Activated T-cell treated with anti-CD3 and anti-CD28 coated beads for 24 hours (primary cell): ENCODE results near the gene IFNA16.
"Not testable (repeated sequence)": the region's sequence is repeated elsewhere in the genome, so short reads cannot be mapped to it uniquely, and the experiment has no call there.

Experiments
- DNase-seq: peaks from one replicate; pipeline ENCODE4 v3.0.0-alpha.2; 2020; ENCODE audit warnings: low read depth

IFNA16 gene

DNA sequence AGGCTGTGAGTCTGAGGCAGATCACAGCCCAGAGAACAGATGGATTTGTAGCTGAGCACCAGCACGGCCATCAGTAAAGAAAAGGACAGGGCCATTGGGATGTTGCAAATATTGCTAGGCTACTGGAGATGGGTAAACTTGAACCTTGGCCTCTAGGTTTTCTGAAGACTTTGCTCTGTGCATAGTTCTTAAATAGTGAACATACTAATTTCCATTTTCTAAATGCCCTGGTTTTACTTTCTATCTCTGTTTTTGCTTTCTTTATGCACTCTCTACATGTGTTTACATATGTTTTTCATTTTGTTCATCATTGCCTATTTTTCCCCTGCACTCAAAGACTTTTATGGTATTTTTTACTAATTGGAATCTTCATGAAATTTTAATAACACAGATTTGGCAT lies at the start of gene IFNA16:
TSS of gene IFNA16 (minus strand) at position 101 of the 400 bp plus-strand sequence. CDS start at position 95, 6 bp downstream.
- DNase-seq, result not testable (repeated sequence)

DNA sequence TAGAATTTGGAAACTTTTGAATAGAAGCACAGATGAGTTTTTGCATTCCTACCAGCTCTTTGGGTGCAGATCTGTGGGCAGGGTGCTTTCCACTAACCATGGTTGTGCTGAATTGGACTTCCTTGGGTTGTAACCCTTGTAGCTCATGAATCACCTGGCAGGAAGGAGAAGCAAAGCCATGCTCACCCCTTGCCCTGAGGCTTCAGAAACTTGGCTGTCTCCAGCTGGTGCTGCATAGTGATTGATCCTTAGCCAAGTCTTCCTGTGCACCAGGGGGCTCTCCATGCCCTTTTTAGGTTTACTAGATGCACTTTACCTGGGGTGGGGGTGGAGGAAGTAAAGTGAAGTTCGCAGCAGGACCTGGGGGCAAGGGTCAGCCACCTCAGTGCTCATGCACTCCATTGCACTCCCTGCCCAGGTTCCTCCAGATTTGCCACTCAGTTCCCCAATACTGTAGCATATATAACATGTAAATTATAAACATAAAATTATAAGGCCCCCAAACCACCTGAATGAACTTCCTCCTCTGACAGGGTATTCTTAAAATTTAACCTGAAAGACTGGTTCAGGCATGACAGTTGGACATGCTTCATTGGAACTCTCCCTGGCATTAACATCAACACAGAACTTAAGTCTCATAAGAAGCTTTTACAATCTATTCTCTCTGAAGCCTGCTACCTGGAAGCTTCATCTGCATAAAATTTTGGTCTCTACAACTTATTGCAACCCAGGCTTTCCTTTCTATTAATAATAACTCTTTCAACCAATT lies 48.5 kb upstream of the IFNA16 start:
- no peak for DNase-seq

DNA sequence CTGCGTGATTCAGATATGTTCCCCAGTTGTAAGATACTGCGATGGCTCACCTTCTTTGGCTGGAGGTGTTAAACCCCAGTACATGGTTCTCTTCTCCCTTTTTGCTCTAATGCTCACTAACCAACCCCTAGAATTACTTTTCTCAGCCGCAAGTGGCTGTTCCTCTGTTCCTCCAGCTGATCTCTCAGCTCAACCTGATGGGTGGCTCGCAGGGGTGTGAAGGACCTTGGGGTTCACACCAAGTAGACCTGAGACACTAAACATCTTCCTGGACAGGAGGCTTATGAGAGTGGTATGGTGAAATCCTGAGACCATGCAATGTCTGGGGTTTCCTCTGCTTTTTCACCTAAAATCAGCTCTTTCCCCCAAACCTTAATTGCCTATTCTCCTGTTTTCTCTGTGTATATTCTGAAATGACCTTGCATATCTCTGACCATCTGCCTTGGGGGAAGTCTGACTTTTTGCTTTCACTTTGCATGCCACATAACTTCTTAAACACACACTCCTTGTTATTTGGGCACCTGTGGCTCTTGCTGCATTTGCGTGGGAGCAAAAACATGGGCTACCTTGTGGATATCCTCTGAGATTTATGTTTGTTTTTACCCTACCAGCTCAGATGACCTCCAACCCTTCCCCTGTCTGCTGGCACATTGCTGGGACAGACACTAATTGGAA lies 38.6 kb upstream of the IFNA16 start:
- no peak for DNase-seq

DNA sequence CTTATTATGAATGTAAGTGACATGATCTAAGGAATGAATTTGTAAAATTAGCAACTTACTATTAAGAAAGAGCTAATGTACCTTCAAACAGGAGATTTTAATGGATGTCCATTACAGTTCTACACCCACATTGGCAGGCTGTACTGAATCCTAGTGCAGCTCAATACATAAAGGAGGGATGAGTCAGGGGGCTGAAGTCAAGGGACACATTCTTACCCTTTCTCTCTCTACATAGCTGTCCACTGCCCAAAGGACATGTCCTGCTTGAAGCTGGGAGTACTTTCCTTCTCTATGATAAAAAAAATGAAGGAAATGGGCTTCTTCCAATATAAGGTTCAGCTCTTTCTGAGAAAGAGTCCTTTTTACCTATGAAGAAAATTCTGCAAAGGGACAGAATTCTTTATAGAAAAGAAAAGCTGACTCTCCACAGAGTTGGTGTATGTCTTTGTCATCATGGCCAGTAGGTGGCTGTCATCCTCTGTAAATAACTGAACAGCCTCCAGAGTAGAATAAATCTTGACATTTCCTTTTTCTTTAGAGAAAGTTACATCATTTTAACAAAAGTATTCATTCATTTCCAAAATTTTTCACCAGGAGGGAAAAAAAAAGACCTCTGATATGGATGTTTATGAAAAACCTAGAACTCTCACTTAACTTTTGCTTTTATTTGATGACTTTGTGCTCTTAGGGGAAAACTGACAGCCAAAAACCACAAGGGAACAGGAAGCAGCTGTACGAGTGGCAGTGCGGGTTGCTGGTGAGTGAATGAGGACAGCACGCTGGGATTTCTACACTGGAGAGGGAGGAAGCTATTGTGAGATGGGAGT lies 35.8 kb upstream of the IFNA16 start:
- DNase-seq, result no peak

DNA sequence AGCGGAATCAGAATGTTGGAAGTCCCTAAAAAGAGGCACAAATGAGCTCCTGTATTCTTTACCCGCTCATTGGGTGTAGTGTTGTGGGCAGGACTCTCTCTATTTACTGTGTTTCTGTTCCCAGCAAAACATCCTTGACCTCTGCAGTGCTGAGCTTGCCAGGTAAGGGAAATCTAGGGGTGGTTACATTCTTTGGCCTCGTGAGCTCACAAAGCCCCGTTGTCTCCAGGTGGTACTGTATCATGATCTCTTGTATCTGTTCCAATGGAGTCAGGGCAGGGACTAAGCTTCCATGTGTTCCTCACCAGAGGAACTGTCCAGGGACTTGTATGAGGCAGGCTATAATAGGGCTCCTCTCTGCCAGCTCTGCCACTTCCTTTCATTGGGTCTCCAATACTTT lies 34.5 kb upstream of the IFNA16 start:
- DNase-seq, result no peak

DNA sequence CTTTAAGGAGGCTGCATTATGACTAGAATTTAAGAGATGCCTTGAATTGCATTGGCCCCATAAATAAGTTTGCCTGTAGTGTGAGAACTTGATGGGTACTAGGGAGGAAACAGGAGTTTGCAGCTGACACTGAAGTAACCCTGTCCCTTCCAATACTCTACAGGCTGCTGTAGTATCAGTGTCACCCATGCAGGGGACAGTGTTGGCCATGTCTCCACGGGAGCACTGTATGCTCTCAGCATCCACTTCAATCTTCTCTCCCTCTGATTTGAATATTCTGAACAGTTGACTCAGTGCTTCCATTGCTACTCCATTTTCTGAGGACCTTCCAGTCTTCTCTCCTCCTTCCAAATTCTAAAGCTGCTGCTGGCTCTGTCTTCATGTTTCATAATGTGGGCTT lies 34.1 kb upstream of the IFNA16 start:
- DNase-seq, result no peak

DNA sequence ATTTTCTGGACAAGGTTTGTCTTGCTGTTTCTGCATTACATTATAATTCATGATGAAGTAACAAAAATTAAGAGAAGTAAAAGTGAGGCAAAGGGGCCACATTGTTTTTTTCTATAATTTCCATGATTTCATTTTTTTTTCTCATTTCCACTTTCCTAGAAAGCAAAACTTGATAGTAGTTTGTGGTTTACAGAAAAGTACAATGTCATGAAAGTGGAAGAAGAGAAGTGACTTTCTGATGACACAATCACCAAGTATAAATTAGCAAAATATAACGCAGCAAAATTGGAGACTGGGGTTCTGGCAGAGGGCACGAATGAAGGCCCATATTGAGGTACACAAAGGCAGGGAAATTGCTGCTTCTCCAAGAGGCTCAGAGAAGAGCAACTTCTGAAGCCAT lies 27.7 kb upstream of the IFNA16 start:
- no peak for DNase-seq

DNA sequence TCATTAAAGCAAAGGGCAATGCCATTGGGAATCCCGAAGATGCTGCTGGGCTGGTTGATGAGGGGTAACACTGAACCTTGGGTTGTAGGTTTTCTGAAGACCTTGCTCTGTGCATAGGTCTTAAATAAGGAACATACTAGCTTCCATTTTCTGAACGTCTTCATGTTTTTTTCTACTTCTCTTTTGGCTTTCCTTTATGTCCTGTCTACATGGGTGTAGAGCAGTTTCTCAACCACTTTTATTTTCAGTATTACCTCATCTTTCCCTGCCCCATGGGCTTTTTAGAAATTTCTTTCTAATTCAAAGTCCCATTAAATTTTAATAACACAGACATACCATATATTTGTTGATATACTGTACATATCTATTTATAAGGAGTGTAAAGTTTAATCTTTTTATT lies 22.8 kb upstream of the IFNA16 start, which contains the start of gene IFNA14:
TSS of gene IFNA14 (minus strand) at position 95 of the 400 bp plus-strand sequence. CDS start at position 25, 70 bp downstream.
- no peak for DNase-seq

DNA sequence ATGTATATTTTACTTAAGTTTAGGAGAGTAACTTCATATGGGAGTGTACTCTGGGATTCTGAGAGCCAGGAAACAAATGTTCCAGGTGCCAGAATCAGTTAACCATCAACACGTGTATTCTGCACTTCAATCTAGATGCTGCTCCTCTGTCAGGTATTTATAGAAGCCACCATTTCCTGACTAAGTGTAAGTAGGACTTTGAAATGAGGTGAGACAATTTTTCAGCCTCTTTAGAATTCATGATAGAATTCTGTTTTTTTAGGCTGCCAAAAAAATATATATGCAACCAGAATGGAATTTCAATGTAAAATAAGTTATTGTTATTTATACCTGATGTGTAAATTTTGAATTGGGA lies 19.2 kb upstream of the IFNA16 start:
- DNase-seq, result not testable (repeated sequence)

DNA sequence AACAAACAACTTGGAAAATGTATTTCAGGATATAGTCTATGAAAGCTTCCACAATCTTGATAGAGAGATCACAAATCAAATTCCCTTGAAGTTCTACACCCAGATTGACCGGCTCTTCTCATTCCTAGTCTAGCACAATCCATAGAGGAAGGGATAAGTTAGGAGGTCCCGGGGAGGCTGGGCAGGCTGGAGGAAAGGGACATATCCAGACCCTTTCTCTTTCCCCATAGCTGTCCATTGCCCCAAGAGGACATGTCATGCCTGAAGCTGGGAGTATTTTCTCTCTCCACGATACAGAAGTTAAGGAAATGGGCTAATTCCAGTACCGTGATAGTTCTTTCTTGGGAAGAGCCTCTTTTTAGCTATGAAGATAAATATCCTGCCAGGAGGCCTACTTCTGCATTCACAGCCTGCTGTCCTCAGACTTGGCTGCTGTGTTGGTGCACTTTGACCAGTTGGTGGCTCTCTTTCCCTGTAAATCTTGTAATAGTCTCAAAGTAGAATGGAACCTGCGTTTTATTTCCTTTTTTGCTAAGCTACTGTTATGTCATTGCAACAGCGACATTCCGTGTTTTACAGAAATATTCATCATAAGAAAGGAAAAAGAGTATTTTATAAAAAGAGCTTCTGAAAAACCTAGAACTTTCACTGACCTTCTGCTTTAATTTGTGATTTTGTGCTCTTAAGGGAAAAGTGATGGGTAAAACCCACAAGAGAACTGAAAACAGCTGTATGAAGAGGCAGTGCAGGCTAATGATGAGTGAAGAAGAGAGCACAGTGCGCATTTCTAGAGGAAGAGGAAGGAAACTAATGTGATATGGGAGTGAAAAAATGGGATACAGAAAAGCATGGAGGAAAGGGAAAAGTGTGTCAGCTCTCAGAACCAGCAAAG lies 18.6 kb upstream of the IFNA16 start:
- DNase-seq, result not testable (repeated sequence)

DNA sequence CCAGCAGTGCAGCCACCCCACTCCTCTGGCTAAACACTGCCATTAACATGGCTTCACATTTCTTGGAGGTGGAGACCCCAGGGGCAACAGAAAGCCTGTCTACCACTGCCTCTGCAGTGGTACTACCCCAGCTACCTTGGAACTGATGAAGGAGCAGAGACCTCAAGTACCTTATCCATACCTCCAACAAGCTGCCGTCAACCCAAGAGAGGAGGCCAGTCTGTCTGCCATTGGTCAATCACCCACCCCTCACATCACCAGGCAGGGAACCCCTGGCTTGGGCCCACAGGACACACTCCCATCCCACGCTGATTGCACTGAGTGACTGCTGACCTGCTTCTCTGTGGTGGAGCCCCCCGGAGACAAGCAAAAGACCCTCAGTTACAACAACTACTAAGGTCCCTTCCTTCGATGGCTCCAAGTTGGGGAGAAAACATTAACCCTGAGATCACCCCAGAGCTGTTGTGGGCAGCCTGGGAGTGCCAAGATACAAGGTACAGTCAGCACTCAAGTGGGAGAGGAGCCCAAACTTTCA lies 17.1 kb upstream of the IFNA16 start:
- DNase-seq, result no peak

DNA sequence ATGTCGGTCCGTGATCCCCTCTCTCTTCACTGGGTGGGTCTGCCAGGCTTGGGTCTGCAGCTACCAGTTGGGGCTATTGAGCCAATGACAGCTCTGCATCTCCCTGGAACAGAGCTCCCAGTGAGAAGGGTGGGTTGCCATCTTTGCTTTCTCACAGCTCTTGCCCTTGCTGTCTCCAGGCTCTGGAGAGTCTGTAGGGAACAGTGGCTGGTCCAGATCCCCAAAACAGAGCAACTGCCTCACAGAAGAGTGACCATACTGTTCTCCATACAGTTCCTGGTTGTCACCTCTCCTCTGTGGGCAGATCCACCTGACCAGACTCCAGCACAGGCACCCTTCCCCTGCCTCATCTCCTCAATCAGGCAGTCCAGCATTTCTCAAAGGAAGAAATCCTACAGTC lies 16.1 kb upstream of the IFNA16 start:
- no peak for DNase-seq

DNA sequence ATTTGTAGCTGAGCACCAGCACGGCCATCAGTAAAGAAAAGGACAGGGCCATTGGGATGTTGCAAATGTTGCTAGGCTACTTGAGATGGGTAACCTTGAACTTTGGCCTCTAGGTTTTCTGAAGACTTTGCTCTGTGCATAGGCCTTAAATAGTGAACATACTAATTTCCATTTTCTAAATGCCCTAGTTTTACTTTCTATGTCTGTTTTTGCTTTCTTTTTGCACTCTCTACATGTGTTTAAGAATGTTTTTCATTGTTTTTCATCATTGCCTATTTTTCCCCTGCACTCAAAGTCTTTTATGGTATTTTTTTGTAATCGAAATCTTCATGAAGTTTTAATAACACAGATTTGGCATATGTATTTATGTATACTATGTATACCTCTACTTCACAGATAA lies 11.0 kb upstream of the IFNA16 start, which contains the start of gene IFNA17:
TSS of gene IFNA17 (minus strand) at position 101 of the 400 bp plus-strand sequence. CDS start at position 52, 49 bp downstream.
- DNase-seq, result no peak

DNA sequence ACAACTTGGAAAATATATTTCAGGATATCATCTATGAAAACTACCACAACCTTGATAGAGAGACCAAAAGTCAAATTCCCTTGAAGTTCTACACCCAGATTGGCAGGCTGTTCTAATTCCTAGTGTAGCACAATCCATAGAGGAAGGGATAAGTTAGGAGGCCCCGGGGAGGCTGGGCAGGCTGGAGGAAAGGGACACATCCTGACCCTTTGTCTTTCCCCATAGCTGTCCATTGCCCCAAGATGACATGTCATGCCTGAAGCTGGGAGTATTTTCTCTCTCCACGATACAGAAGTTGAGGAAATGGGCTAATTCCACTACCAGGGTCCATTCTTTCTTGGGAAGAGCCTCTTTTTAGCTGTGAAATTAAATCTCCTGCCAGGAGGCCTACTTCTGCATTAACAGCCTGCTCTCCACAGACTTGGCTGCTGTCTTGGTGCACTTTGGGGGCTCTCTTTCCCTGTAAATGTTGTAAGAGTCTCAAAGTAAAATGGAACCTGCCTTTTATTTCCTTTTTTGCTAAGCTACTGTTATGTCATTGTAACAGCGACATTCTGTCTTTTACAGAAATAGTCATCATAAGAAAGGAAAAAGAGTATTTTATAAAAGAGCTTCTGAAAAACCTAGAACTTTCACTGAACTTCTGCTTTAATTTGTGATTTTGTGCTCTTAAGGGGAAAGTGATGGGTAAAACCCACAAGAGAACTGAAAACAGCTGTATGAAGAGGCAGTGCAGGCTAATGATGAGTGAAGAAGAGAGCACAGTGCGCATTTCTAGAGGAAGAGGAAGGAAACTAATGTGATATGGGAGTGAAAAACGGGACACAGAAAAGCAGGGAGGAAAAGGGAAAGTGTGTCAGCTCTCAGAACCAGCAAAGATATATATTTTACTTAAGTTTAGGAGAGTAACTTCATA lies 3.4 kb downstream of the IFNA16 start:
- DNase-seq, result not testable (repeated sequence)

DNA sequence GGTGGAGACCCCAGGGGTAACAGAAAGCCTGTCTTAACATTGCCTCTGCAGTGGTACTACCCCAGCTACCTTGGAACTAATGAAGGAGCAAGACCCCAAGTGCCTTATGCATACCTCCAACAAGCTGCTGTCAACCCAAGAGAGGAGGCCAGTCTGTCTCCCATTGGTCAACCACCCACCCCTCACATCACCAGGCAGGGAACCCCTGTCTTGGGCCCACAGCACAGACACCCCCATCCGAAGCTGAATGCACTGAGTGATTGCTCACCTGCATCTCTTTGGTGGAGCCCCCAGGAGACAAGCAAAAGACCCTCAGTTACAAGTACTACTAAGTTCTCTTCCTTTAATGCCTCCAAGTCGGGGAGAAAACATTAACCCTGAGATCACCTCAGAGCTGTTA lies 5.0 kb downstream of the IFNA16 start:
- not testable (repeated sequence) for DNase-seq

DNA sequence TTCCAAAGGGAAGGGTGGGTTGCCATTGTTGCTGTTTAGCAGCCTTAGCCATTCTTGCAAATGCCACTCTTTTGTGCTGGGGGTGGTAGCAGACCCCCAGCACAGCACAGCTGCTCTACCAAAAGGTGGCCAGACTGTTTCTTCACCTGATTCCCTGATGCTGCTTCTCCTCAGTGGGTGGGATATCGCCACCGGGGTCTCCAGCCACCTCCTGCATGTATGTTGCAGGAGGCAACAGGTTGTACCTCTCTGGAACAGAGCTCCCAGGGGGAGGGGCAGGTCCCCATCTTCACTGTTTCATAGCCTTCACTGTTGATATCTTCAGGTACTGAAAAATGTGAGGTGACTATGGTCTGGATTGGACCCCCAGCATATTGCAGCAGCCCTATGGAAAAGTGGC lies 6.3 kb downstream of the IFNA16 start:
- not testable (repeated sequence) for DNase-seq

DNA sequence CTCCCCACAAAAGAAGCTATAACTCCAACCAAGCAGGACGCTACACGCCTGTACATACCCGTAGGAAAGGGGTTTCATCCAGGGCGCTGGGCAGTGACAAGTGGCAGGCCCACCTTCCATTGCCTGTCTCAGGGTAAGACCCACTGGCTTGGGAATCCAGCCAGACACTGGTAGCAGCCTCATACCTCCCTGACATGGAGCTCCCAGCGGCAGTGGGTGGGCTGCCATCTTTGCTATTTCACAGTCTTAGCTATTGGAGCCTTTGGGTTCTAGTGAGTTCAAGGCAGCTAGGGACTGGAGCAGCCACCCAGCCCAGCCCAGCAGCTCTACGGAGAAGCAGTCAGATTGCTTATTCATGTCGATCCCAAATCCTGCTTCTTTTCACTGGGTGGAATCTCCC lies 6.8 kb downstream of the IFNA16 start:
- no peak for DNase-seq

DNA sequence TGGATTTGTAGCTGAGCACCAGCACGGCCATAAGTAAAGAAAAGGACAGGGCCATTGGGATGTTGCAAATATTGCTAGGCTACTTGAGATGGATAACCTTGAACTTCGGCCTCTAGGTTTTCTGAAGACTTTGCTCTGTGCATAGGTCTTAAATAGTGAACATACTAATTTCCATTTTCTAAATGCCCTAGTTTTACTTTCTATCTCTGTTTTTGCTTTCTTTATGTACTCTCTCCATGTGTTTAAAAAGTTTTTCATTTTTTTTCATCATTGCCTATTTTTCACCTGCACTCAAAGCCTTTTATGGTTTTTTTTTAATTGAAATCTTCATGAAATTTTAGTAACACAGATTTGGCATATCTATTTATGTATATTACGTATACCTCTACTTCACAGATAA lies 10.1 kb downstream of the IFNA16 start, which contains the start of gene IFNA10:
TSS of gene IFNA10 (minus strand) at position 101 of the 400 bp plus-strand sequence. CDS start at position 55, 46 bp downstream.
- not testable (repeated sequence) for DNase-seq

DNA sequence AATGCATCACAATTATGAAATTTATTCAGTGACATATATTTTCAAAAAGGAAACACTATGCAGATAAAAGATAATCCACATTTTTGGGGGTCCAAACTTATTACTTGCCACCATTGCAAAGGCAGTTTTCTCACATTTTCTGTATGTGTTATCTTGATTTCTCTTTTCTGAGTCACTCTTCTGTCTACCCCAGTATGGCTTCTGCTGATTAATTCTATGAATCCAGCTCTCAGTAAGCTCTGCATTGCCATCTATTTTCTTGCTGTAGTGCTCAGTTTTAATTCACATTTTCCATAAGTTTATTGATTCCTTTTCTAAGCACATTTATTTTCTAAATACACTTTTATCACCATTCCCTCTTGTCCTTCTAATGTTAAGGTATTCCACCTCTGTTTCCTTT lies 11.9 kb downstream of the IFNA16 start:
- no peak for DNase-seq

DNA sequence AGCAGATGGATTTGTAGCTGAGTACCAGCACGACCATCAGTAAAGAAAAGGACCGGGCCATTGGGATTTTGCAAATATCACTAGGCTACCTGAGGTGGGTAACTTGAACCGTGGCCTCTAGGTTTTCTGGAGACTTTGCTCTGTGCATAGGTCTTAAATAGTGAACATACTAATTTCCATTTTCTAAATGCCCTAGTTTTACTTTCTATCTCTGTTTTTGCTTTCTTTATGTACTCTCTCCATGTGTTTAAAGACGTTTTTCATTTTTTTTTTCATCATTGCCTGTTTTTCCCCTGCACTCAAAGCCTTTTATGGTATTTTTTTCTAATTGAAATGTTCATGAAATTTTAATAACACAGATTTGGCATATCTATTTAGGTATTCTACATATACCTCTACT lies 15.0 kb downstream of the IFNA16 start, which contains the start of gene IFNA7:
TSS of gene IFNA7 (minus strand) at position 101 of the 400 bp plus-strand sequence. CDS start at position 61, 40 bp downstream.
- DNase-seq, result not testable (repeated sequence)
